Measurements from ENCODE around the gene MTHFSD.

Gene MTHFSD

DNA sequence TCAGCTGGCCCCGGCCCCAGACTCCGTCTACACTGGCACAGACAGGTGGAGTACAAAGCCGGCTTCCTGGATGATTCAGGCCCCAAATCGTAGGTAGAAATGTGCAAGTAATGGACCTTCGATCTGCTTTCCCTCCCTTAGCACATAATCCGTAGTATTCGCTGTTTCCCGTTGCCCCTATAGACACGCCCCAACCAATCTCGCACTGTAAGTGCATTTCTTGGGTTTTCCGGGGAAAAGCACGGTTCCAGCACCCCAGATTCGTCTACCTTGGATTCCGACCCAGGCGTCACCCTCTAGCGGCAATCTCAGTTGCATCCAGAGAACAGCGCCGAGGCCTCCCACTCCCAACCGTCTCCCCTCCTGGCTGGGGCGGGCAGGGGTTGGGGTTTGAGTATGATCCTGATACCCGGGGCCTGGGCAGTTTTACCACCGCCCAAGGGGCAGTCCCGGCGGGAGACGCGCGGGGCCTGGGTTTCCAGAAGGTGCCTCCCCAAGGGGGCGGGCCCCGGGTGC, 56.8 kb downstream of the MTHFSD start:
- in situ Hi-C loops (cut with HindIII; ENCODE audit: low pct_ligation_motif_present, low sequenced_read_pairs): no loop called here
- Histone ChIP-seq H3K4me3 (ENCODE audit: low read depth, low read length) (no peak overlapping the region), H3K27me3 (replicated peaks) (peaks cover 94% of the 10 kb centered on the region), H3K36me3 (replicated peaks) (no peaks in the 10 kb centered on the region), H3K27ac (no peak overlapping the region)
- DNase-seq: no peak
- TF ChIP-seq, protein P1, sequence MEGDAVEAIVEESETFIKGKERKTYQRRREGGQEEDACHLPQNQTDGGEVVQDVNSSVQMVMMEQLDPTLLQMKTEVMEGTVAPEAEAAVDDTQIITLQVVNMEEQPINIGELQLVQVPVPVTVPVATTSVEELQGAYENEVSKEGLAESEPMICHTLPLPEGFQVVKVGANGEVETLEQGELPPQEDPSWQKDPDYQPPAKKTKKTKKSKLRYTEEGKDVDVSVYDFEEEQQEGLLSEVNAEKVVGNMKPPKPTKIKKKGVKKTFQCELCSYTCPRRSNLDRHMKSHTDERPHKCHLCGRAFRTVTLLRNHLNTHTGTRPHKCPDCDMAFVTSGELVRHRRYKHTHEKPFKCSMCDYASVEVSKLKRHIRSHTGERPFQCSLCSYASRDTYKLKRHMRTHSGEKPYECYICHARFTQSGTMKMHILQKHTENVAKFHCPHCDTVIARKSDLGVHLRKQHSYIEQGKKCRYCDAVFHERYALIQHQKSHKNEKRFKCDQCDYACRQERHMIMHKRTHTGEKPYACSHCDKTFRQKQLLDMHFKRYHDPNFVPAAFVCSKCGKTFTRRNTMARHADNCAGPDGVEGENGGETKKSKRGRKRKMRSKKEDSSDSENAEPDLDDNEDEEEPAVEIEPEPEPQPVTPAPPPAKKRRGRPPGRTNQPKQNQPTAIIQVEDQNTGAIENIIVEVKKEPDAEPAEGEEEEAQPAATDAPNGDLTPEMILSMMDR (IDR thresholded peaks at IDR 0.05; ENCODE audit: low read depth, low read length, missing control alignments): peak; percentile 28

DNA sequence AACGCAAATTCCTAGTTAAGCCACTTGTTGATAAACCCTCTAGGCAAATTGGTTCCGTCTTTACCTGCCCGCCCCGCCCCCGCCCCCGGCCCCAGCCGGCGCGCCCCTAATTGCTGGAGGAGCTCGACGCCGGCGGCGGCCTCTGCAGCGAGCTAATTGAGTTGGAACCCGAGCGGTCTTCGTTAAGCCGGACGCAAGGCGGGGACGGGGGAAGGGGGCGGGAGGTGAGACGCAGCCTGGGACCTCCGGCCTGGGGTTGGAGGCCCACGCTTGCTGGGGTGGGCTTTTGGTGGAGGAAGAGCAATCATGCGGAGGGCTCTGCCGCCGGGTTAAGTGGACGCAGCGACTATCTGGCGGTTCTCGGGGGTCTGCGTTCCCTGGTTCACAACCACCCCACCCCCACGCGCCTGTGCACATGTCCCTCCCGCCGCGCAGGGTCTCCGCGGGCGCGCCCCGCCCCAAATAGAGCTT, 57.4 kb downstream of the MTHFSD start:
- H3K27ac ChIP-seq: no peak overlapping the region
- no peaks in the 10 kb centered on the region for H3K36me3 ChIP-seq (replicated peaks)
- no peak for DNase-seq
- peaks cover 94% of the 10 kb centered on the region for H3K27me3 ChIP-seq (replicated peaks)
- in situ Hi-C loops (cut with HindIII; ENCODE audit: low pct_ligation_motif_present, low sequenced_read_pairs): no loop called here
- TF ChIP-seq, protein P1 (IDR thresholded peaks at IDR 0.05; ENCODE audit: low read depth, low read length, missing control alignments): no peak
- H3K4me3 ChIP-seq (ENCODE audit: low read depth, low read length): no peak overlapping the region

DNA sequence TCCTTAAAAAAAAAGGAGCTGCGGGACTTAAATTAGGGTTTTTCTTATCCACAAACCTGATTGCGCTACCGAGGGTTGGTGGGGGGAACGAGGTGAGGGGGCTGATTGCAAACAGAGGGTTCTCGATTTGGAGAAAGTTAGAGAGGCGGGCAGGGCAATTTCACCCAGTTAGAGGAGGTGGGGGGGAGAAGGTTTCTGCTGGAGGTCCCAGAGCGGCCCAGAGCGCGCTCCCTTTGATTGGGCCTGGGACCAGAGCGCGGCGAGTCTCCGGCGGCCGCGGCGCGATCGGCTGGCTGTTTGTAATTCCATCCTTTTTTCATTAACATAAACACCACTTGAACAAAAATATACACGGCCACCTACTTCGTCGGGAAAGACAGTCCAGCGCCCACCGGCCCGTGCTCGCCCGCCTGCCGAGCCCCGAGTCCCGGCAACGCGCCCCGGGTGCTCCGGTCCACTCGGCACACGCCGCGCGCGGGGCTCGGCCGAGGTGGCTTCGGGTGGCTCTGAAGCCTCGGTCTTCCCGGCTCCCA, 58.0 kb downstream of the MTHFSD start:
- Histone ChIP-seq H3K36me3 (replicated peaks) (no peaks in the 10 kb centered on the region), H3K27me3 (replicated peaks) (peaks cover 94% of the 10 kb centered on the region), H3K27ac (no peak overlapping the region), H3K4me3 (ENCODE audit: low read depth, low read length) (no peak overlapping the region)
- TF ChIP-seq, protein P1 (IDR thresholded peaks at IDR 0.05; ENCODE audit: low read depth, low read length, missing control alignments): no peak
- in situ Hi-C loops (cut with HindIII; ENCODE audit: low pct_ligation_motif_present, low sequenced_read_pairs): no loop called here
- DNase-seq: no peak

DNA sequence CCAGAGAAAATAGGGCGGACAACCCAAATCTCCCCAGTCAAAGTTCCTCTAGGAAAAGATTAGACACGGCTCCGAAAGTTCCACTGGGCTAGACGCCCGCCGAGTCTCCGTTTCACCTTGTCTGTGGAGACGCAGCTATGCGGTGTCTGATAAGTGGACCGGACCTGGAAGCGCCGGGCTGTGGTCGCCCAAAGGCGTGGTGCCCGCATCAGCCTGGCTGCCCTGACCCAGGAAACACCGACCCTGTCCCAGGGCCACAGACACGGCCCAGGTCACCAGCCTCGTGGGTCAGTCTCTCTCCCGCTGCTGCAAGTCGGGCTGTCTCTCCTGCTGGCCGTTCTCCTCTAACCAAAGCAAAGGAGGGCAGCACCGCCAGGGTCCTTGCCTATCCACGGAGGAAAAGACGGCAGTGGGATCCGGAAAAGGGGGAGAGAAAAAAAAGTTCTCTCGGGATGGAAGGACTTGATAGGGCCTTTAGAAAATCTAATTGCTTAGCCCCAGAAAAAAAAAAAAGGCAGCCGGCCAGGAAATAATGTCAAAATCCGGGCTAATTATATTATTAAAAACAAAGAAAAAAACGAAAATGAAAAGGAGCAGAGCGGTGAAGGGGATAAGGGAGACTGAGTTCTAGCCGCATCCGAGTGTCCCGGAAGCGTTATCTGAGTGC, 58.6 kb downstream of the MTHFSD start:
- H3K27ac ChIP-seq: no peak overlapping the region
- in situ Hi-C loops (cut with HindIII; ENCODE audit: low pct_ligation_motif_present, low sequenced_read_pairs): no loop called here
- no peak for DNase-seq
- H3K27me3 ChIP-seq (replicated peaks): peaks cover 94% of the 10 kb centered on the region
- TF ChIP-seq, protein P1 (IDR thresholded peaks at IDR 0.05; ENCODE audit: low read depth, low read length, missing control alignments): no peak
- H3K36me3 ChIP-seq (replicated peaks): no peaks in the 10 kb centered on the region
- H3K4me3 ChIP-seq (ENCODE audit: low read depth, low read length): no peak overlapping the region

DNA sequence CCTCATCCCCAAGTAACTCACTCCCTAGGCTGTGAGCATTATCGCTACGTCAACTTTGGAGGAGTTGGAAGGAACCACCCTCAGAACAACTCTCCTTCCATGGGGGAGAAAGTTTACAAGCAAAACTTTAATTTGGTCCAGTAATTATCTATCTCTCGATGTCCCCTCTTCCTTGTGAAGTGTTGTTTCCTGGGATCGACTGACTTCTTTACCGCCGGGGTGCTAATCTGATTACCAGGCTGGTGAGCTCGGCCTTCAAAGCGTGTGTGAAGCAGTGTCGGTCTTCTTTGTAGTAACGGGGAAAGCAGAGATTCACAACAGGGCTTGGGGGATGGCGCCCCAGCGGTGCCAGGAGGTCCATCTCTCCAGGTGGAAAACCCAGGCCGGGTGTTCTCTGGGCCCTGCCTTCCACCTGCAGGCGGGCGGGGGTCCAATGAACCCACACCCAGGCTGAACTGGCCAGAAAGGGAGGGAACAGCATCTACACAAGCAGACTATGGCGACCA, 59.2 kb downstream of the MTHFSD start:
- DNase-seq: no peak
- H3K27me3 ChIP-seq (replicated peaks): peaks cover 94% of the 10 kb centered on the region
- no peaks in the 10 kb centered on the region for H3K36me3 ChIP-seq (replicated peaks)
- no peak overlapping the region for H3K4me3 ChIP-seq (ENCODE audit: low read depth, low read length)
- TF ChIP-seq, protein P1 (IDR thresholded peaks at IDR 0.05; ENCODE audit: low read depth, low read length, missing control alignments): no peak
- in situ Hi-C loops (cut with HindIII; ENCODE audit: low pct_ligation_motif_present, low sequenced_read_pairs): no loop called here
- H3K27ac ChIP-seq: no peak overlapping the region
